Fibroblast of mammary gland (primary cell): ENCODE measurements around the gene GCAT.

ENCODE experiments used
- DNase-seq: peaks from one replicate; pipeline ENCODE4 v3.0.0-alpha.2; 2010; ENCODE audit warnings: low read depth
- H3K4me3 ChIP-seq: 2 replicates; pipeline ENCODE4 v1.5.1; 2011; ENCODE audit warnings: low read depth, mild to moderate bottlenecking, low read length, moderate library complexity; ENCODE audit not compliant: control insufficient read depth
- CTCF ChIP-seq: conservative IDR thresholded peaks from 2 replicates; pipeline ENCODE4 v1.5.1; 2011; ENCODE audit warnings: low read depth, low read length, inconsistent platforms; ENCODE audit not compliant: control insufficient read depth, insufficient read depth

The GCAT gene

GRCh38 chr22:37817705-37818408 lies 10.1 kb downstream of the GCAT start:
- DNase-seq = peak; percentile 74
- peak; percentile 54 for TF ChIP-seq CTCF
- H3K4me3 ChIP-seq = peak overlapping the region; percentile 22

DNA sequence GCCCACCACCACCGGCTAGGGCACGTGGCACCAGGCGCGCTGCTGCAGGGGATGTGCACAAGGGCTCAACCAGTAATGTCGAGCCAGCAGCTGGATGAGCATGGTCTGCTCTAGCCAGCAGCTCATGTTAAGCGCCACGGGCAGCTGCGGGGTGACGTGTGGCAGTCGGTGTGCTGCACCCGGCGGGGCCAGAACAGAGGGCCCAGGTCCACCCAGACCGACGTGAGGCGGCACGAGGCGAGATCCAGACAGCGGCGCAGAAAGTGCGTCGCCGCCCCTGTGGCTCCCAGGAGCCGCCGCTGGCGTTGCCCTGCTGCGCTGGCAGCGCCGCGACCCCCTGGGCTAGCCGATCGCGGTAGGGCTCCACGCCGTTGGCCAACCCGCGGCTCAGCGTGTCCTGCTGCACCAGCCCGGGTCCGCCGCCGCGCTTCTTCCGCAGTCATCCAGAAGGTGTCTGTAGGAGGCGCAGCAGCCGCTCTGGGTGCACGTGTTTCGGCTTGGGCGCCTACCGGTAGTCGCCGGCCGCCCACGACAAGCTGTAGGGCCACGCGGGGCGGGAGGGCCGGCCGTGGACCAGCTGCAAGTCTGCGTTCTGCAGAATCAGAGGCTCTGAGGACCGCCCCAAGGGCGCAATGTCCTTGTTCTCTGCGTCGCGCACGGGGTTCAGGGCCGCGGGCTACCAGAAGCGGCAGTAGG lies 10.8 kb downstream of the GCAT start:
- peak; percentile 51 for DNase-seq
- no peak overlapping the region for H3K4me3 ChIP-seq
- no peak for TF ChIP-seq CTCF

DNA sequence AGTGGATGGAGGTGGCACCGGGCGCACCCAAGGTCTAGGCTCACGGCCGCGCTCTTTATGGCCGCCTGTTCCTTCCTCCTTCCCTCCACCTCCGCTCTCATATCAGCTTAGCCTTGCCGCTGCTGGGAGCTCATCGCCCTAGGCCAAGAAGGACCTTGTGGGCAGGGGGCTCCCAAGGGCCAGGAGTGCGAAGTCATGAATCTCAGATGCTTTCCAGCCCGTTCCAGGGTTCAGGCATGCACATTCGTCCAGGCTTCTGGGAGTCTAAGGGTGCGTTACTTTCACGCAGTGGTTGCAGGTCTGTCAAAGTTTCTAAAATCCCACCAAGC lies 11.3 kb downstream of the GCAT start:
- TF ChIP-seq CTCF = no peak
- DNase-seq = no peak
- no peak overlapping the region for H3K4me3 ChIP-seq

- H3K4me3 ChIP-seq = no peak overlapping the region
- DNase-seq = no peak
- TF ChIP-seq CTCF = no peak
Measured at GRCh38 chr22:37820350-37820749, 12.6 kb downstream of the GCAT start.

DNA sequence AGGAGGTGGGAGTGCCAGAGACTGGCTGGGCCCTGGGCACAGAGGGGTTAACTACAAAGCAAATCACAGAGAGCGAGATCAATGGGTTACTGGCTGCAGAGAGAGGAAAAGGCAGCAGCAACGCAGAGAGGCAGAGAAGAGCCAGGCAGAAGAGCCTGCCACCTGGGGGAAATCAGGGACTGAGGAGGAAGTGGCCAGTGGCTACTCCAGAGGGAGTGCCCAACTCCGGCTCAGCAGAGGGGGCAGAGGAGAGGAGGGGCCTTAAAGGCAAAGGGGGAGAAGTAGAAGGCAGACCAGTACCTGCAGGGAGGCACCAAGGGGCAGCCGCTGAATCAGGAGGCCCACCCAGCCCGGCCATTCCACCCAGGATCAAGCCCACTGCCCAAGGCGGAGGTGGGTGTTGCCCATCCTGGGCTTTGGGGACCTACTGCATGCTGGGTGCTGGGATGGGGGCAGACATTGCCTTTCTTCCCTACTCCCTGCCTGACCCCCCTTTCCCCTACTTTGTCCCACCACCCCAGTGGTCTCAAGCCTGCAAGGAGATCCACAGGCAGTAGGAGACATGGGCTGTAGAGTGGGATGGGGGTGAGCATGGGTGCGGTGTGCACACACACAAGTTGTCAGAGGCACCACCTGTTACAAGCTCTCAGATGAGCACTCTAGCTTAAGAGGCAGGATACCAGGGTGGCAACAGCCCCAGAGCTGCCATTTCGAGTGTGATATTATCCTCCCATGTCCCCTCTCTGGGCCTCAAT lies 14.5 kb downstream of the GCAT start:
- no peak overlapping the region for H3K4me3 ChIP-seq
- TF ChIP-seq CTCF = no peak
- DNase-seq = no peak

- DNase-seq = no peak
- no peak within 1 kb of the TSS for H3K4me3 ChIP-seq
- no peak for TF ChIP-seq CTCF
Measured at GRCh38 chr22:37823134-37823985, 15.6 kb downstream of the GCAT start, which contains the start of gene GALR3. Gene GALR3, plus strand, starts transcription at chr22:37823382. Its CDS starts 25 bp downstream, at chr22:37823407.
